ENCODE data around the gene SPINT4.

- TF ChIP-seq CTCF (conservative IDR thresholded peaks at IDR 0.05 in 1 of 2, IDR thresholded peaks at IDR 0.05 in 1 of 2; ENCODE audit: low read depth in 1 of 2, low read length in 2 of 2) (no peak), EZH2 (IDR thresholded peaks at IDR 0.05; ENCODE audit: low read length, missing control alignments) (no peak)
Observed at GRCh38 chr20:45679650-45680049, 42.5 kb upstream of the SPINT4 start.

Measured in fibroblast of lung (primary cell).